H9 (cell line): ENCODE data around the gene OR2G6. TPM values are rescaled to one million over a fixed set of nuclear protein-coding genes. Genes with fewer than 3 reads are reported as not detected.
"Not testable (repeated sequence)": the region's sequence is repeated elsewhere in the genome, so short reads cannot be mapped to it uniquely, and the experiment has no call there.

ENCODE experiments used
- DNase-seq: peaks from one replicate; pipeline ENCODE4 v3.0.0-alpha.2; 2017
- H2AFZ ChIP-seq: one replicate; pipeline ENCODE4 v1.6.1; 2013; ENCODE audit warnings: mild to moderate bottlenecking, low read length, control low read depth, moderate library complexity
- H2AK5ac ChIP-seq: 2 replicates; pipeline ENCODE4 v1.6.1; 2013; ENCODE audit warnings: low read length, control low read depth, mixed read lengths; ENCODE audit not compliant: insufficient read length
- H2BK120ac ChIP-seq: one replicate; pipeline ENCODE4 v1.6.1; 2013; ENCODE audit warnings: low read depth, mild to moderate bottlenecking, low read length, control low read depth, inconsistent platforms; ENCODE audit not compliant: poor library complexity, severe bottlenecking
- H2BK12ac ChIP-seq: 2 replicates; pipeline ENCODE4 v1.6.1; 2013; ENCODE audit warnings: low read length, control low read depth, mixed read lengths, low read depth; ENCODE audit not compliant: insufficient read length
- H2BK15ac ChIP-seq: 2 replicates; pipeline ENCODE4 v1.6.1; 2013; ENCODE audit warnings: low read depth, low read length, control low read depth
- H2BK20ac ChIP-seq: one replicate; pipeline ENCODE4 v1.6.1; 2013; ENCODE audit warnings: low read depth, mild to moderate bottlenecking, low read length, control low read depth, inconsistent platforms; ENCODE audit not compliant: poor library complexity, severe bottlenecking
- H2BK5ac ChIP-seq: 2 replicates; pipeline ENCODE4 v1.6.1; 2013; ENCODE audit warnings: low read length, control low read depth, mixed read lengths; ENCODE audit not compliant: insufficient read length
- H3K14ac ChIP-seq: 2 replicates; pipeline ENCODE4 v1.6.1; 2013; ENCODE audit warnings: low read length, control low read depth; ENCODE audit not compliant: insufficient read depth
- H3K18ac ChIP-seq: 2 replicates; pipeline ENCODE4 v1.6.1; 2013; ENCODE audit warnings: low read depth, mild to moderate bottlenecking, mixed read lengths, low read length, control low read depth; ENCODE audit not compliant: insufficient read length
- H3K23ac ChIP-seq: 2 replicates; pipeline ENCODE4 v1.6.1; 2013; ENCODE audit warnings: low read length, control low read depth, mixed read lengths, low read depth; ENCODE audit not compliant: insufficient read length
- H3K23me2 ChIP-seq: 2 replicates; pipeline ENCODE4 v1.6.1; 2013; ENCODE audit warnings: low read depth, mild to moderate bottlenecking, mixed read lengths, low read length, control low read depth; ENCODE audit not compliant: insufficient read length, poor library complexity, severe bottlenecking
- H3K27ac ChIP-seq: 2 replicates; pipeline ENCODE4 v1.5.1; 2013; ENCODE audit warnings: low read length, control low read depth, mixed read lengths, low read depth; ENCODE audit not compliant: insufficient read length
- H3K27me3 ChIP-seq: 2 replicates; pipeline ENCODE4 v1.6.1; 2013; ENCODE audit warnings: low read length, control low read depth, inconsistent platforms; ENCODE audit not compliant: insufficient read depth
- H3K4ac ChIP-seq: 2 replicates; pipeline ENCODE4 v1.6.1; 2013; ENCODE audit warnings: low read depth, mild to moderate bottlenecking, control low read depth, inconsistent platforms, low read length, moderate library complexity
- H3K4me1 ChIP-seq: 2 replicates; pipeline ENCODE4 v1.6.1; 2013; ENCODE audit warnings: low read length, control low read depth, inconsistent platforms; ENCODE audit not compliant: insufficient read depth
- H3K4me2 ChIP-seq: 2 replicates; pipeline ENCODE4 v1.6.1; 2013; ENCODE audit warnings: low read length, control low read depth, mixed read lengths; ENCODE audit not compliant: insufficient read length, insufficient read depth
- H3K56ac ChIP-seq: 2 replicates; pipeline ENCODE4 v1.6.1; 2013; ENCODE audit warnings: low read depth, mild to moderate bottlenecking, mixed read lengths, low read length, control low read depth; ENCODE audit not compliant: insufficient read length
- H3K79me1 ChIP-seq: 2 replicates; pipeline ENCODE4 v1.6.1; 2013; ENCODE audit warnings: low read depth, mild to moderate bottlenecking, moderate library complexity, low read length, control low read depth, inconsistent platforms; ENCODE audit not compliant: insufficient read depth, poor library complexity, severe bottlenecking
- H3K79me2 ChIP-seq: 2 replicates; pipeline ENCODE4 v1.6.1; 2013; ENCODE audit warnings: low read length, control low read depth, inconsistent platforms; ENCODE audit not compliant: insufficient read depth
- H3K9ac ChIP-seq: 2 replicates; pipeline ENCODE4 v1.6.1; 2013; ENCODE audit warnings: low read length, control low read depth, mixed read lengths; ENCODE audit not compliant: insufficient read length; ENCODE audit errors: extremely low read depth
- H3K9me3 ChIP-seq: one replicate; pipeline ENCODE4 v1.6.1; 2013; ENCODE audit warnings: low read depth, low read length, inconsistent platforms; ENCODE audit not compliant: control insufficient read depth
- H3T11ph ChIP-seq: one replicate; pipeline ENCODE4 v1.6.1; 2013; ENCODE audit warnings: mild to moderate bottlenecking, low read length, control low read depth, inconsistent platforms
- H4K20me1 ChIP-seq: one replicate; pipeline ENCODE4 v1.6.1; 2013; ENCODE audit not compliant: control insufficient read depth, insufficient read length, insufficient read depth
- H4K5ac ChIP-seq: 2 replicates; pipeline ENCODE4 v1.6.1; 2013; ENCODE audit warnings: low read depth, mild to moderate bottlenecking, mixed read lengths, low read length, control low read depth; ENCODE audit not compliant: insufficient read length
- H4K8ac ChIP-seq: replicated peaks from 2 replicates; pipeline ENCODE4 v1.6.1; 2013; ENCODE audit warnings: low read length, control low read depth, mixed read lengths, low read depth; ENCODE audit not compliant: insufficient read length
- H4K91ac ChIP-seq: 2 replicates; pipeline ENCODE4 v1.6.1; 2013; ENCODE audit warnings: low read depth, mild to moderate bottlenecking, moderate library complexity, mixed read lengths, low read length, control low read depth; ENCODE audit not compliant: insufficient read length
- H3K27ac Mint-ChIP-seq, 3 experiments: 2 replicates in 2 of 3; 3 replicates in 1 of 3; pipeline ENCODE4 v1.8.0; 2020 to 2021; ENCODE audit warnings: mixed read lengths in 3 of 3, mild to moderate bottlenecking in 1 of 3, moderate library complexity in 1 of 3
- H3K27me3 Mint-ChIP-seq: 2 replicates; pipeline ENCODE4 v1.8.0; 2021; ENCODE audit warnings: low read depth, mild to moderate bottlenecking, moderate library complexity, mixed read lengths
- H3K36me3 Mint-ChIP-seq, 3 experiments: 2 replicates in 2 of 3; 3 replicates in 1 of 3; pipeline ENCODE4 v1.8.0; 2020 to 2021; ENCODE audit warnings: low read depth in 3 of 3, mixed read lengths in 3 of 3; ENCODE audit not compliant: insufficient read depth in 1 of 3
- H3K4me1 Mint-ChIP-seq, 2 experiments: 2 replicates each; pipeline ENCODE4 v1.8.0; 2020; ENCODE audit warnings: mixed read lengths in 2 of 2
- H3K4me3 Mint-ChIP-seq, 2 experiments: 2 replicates in 1 of 2; 3 replicates in 1 of 2; pipeline ENCODE4 v1.8.0; 2020 to 2021; ENCODE audit warnings: mild to moderate bottlenecking in 2 of 2, mixed read lengths in 2 of 2, moderate library complexity in 1 of 2
- H3K9me3 Mint-ChIP-seq, 2 experiments: 2 replicates in 1 of 2; 3 replicates in 1 of 2; pipeline ENCODE4 v1.8.0; 2020; ENCODE audit warnings: mild to moderate bottlenecking in 2 of 2, mixed read lengths in 2 of 2, moderate library complexity in 1 of 2
- WGBS: extraction: QIAGEN DNeasy Blood & Tissue Kit; methylation state at CpG from one replicate; pipeline ENCODE4 v1.1.7; 2013; ENCODE audit warnings: missing lambda C conversion rate, low lambda C conversion rate, mixed read lengths; ENCODE audit not compliant: insufficient read length; ENCODE audit errors: extremely low coverage; 5-methylcytosine and 5-hydroxymethylcytosine counted together
- total RNA-seq: library from RNA; stranded (reverse); gene quantifications from 2 replicates; pipeline ENCODE4 v1.2.1, GENCODE V29; 2021

Gene OR2G6
- total RNA-seq, 1 experiment from 2014 or later, result not detected

DNA sequence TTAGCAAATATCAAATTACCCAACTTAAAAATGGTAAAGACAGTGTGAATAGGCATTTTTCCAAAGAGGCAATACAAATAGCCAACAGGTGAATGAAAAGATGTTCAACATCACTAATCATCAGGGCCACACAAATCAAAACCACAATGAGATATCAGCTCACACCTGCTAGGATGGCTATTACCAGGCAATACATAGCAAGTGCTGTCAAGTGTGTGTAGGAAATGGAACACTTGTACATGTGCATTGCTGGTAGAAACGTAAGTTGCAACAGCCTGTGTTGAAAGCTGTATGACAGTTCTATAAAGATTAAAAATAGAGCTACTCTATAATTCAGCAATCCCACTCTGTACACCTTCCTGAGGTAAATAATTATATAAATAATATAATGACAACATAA lies 64.2 kb downstream of the OR2G6 start:
- H2AK5ac ChIP-seq, H3K14ac ChIP-seq, H2BK15ac ChIP-seq, H2BK120ac ChIP-seq, H3T11ph ChIP-seq, DNase-seq, H2BK5ac ChIP-seq, H3K27ac Mint-ChIP-seq, H3K4me1 ChIP-seq, H3K27ac ChIP-seq, H3K4ac ChIP-seq, H3K79me1 ChIP-seq, H2BK20ac ChIP-seq, H3K23ac ChIP-seq, H3K27me3 ChIP-seq, H3K18ac ChIP-seq, H4K8ac ChIP-seq, H2AFZ ChIP-seq, H3K56ac ChIP-seq, H3K4me1 Mint-ChIP-seq, H3K9ac ChIP-seq, H4K91ac ChIP-seq, H3K9me3 ChIP-seq, H3K4me2 ChIP-seq, H3K27me3 Mint-ChIP-seq, H3K23me2 ChIP-seq, H4K5ac ChIP-seq, H2BK12ac ChIP-seq, H4K20me1 ChIP-seq, H3K4me3 Mint-ChIP-seq, H3K79me2 ChIP-seq: not testable (repeated sequence)
- WGBS, result no CpG with 5 or more reads among the region's 1 CpG
- Mint-ChIP-seq H3K36me3 (peaks cover 3 to 13% (median 4%) of the 10 kb centered on the region in 3 experiments; a peak in 6 of 7 replicates), H3K9me3 (peaks cover 41 to 46% of the 10 kb centered on the region in 2 experiments)

GRCh38 chr1:248573856-248574255 lies 66.0 kb downstream of the OR2G6 start:
- not testable (repeated sequence) for H3K27me3 Mint-ChIP-seq, H3K18ac ChIP-seq
- WGBS, result no CpG with 5 or more reads among the region's 8 CpGs

More at GRCh38 chr1:248573856-248574255, 66.0 kb downstream of the OR2G6 start:
- H3K14ac ChIP-seq, H3K4ac ChIP-seq, H3K23ac ChIP-seq, H3K23me2 ChIP-seq, H2AK5ac ChIP-seq, H4K20me1 ChIP-seq, H4K91ac ChIP-seq, H3K4me3 Mint-ChIP-seq, H3K9ac ChIP-seq, H3K4me2 ChIP-seq, H3K4me1 ChIP-seq, H2AFZ ChIP-seq, H3K27ac ChIP-seq, H4K8ac ChIP-seq, H3K79me1 ChIP-seq, H2BK20ac ChIP-seq, H3T11ph ChIP-seq, H4K5ac ChIP-seq, H3K79me2 ChIP-seq, H2BK5ac ChIP-seq, H3K56ac ChIP-seq, H2BK15ac ChIP-seq, H3K27me3 ChIP-seq, H2BK12ac ChIP-seq, DNase-seq, H2BK120ac ChIP-seq, H3K4me1 Mint-ChIP-seq, H3K27ac Mint-ChIP-seq: not testable (repeated sequence)
- H3K9me3 Mint-ChIP-seq, result peaks cover 48 to 52% of the 10 kb centered on the region in 2 experiments
- H3K9me3 ChIP-seq, result peaks cover 14% of the 10 kb centered on the region
- peaks cover 3 to 17% (median 8%) of the 10 kb centered on the region in 3 experiments for H3K36me3 Mint-ChIP-seq
